ENCODE data around the gene DNAAF1. TPM values are rescaled to one million over a fixed set of nuclear protein-coding genes. Genes with fewer than 3 reads are reported as not detected.
"Not testable (repeated sequence)": the region's sequence is repeated elsewhere in the genome, so short reads cannot be mapped to it uniquely, and the experiment has no call there.

Gene DNAAF1
- total RNA-seq, 4 donors from 2014 or later: not detected

DNA sequence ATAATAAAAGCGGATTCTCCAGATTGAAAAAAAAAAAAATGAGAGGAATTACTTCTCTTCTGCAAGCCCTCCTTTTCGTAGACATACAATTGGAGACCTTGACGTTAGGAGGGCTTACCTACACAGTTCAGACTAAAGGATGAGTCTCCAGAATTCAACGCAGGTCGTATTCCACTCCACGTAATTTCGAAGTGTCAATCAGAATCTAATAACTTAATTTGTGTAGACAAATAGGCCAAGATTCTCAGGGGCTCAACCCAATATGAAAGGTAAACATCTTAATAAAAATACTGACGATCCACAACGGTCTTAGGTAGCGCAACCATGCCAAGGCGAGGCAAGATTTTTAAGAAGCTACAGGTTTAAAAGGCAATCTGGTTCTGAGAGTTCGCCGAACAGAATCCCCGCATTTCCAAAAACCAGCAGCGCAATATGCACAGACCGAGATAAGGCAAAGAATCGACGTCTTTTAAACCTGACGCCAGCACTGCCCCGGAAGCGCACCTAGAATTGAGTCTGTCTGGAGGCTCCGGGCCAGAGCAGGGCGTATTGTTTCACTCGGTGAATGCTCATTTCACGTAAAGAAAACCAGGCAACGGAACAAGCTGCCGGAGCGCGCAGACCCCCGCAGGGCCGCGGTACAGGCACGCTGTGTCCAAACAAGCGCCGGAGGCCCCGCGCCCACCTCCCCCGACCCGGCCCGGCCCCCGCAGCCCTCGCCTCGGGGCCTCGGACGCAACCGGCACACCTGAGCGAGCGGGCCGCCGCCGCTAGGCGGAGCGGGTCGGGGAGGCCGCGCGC is 29.0 kb upstream of the DNAAF1 start:
- Histone ChIP-seq H3K4me1 (peaks cover 14 to 35% (median 19%) of the 10 kb centered on the region in 4 donors), H3K4me3 (peak overlapping the region; percentile 80 to 97 (median 94)), H3K27me3 (no peaks in the 10 kb centered on the region), H3K27ac (peak overlapping the region; percentile 90 to 98 (median 94)), H3K36me3 (no peaks in the 10 kb centered on the region), H3K9me3 (no peaks in the 10 kb centered on the region)
- intact Hi-C loops (cut with DNase I; ENCODE audit: low total_unique reads): no loop called here
- DNase-seq: peak; percentile 62
- in situ Hi-C loops (cut with MboI; ENCODE audit: low pct_ligation_motif_present in 1 of 4, low pct_unique_long_range_greater_than_20kb in 1 of 4, low sequenced_read_pairs in 3 of 4): loop anchor here in 1 of 4 donors (25.0 kb wide), 1 partner anchor 371 kb away; no protein-coding TSS in a partner anchor
- TF ChIP-seq, protein P1, sequence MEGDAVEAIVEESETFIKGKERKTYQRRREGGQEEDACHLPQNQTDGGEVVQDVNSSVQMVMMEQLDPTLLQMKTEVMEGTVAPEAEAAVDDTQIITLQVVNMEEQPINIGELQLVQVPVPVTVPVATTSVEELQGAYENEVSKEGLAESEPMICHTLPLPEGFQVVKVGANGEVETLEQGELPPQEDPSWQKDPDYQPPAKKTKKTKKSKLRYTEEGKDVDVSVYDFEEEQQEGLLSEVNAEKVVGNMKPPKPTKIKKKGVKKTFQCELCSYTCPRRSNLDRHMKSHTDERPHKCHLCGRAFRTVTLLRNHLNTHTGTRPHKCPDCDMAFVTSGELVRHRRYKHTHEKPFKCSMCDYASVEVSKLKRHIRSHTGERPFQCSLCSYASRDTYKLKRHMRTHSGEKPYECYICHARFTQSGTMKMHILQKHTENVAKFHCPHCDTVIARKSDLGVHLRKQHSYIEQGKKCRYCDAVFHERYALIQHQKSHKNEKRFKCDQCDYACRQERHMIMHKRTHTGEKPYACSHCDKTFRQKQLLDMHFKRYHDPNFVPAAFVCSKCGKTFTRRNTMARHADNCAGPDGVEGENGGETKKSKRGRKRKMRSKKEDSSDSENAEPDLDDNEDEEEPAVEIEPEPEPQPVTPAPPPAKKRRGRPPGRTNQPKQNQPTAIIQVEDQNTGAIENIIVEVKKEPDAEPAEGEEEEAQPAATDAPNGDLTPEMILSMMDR (IDR thresholded peaks at IDR 0.05): peak in 3 of 5 experiments; percentile 11 to 33 (median 17)
- no peak for TF ChIP-seq POLR2A (IDR thresholded peaks at IDR 0.05)
- TF ChIP-seq EP300 (IDR thresholded peaks at IDR 0.05; ENCODE audit: low read depth): no peak
- 1 to 2% methylated on average over 9 to 46 of the region's 57 CpGs for WGBS, 2 donors (ENCODE audit: low coverage in 1 of 2)

DNA sequence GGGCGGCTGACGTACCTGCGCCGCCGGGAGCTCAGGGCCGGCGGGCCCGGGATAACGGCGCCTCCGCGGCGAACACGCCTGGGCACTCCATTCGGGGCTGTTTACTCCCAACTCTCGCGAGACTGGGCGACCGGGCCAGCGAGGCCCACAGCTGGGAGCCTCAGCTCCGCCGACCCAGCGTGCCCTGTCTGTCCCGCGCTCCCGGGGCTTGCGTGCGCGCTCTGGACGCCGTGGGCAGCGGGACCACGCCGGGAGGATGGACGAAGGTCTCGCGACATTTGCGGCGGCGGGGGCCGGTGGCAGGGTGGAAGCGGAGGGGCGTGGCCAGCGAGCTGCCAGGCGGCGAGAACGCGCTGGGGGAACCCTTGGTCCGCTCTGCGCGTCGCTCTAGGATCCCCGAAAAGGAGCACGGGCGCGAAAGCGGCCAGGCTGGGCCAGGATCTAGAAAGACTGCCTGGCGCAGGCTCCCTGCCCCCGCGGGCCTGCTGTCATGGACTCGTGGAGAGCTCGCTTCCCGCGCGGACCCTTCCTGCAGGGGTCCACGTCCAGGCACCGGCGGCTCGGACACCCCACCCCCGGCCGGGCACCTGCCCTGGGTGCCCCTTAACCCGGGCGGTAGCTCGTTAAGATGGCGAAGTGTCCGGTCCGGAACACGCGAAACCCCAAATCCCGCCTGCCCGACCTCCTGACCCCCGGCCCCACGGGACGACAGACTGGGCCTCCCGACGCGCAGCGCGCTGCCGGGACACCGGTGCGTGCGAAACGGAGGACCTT is 28.2 kb upstream of the DNAAF1 start, which contains the start of gene MBTPS1:
Gene MBTPS1, minus strand, starts transcription at position 223 of the 774 bp plus-strand sequence. CDS start 15,159 bp downstream, outside the sequence.
- in situ Hi-C loops (cut with MboI; ENCODE audit: low pct_ligation_motif_present in 1 of 4, low pct_unique_long_range_greater_than_20kb in 1 of 4, low sequenced_read_pairs in 3 of 4): loop anchor here in 1 of 4 donors (25.0 kb wide), 1 partner anchor 370 kb away; no protein-coding TSS in a partner anchor
- TF ChIP-seq POLR2A (IDR thresholded peaks at IDR 0.05): peak; percentile 74
- TF ChIP-seq EP300 (IDR thresholded peaks at IDR 0.05; ENCODE audit: low read depth): no peak
- peak; percentile 78 to 91 (median 79) for TF ChIP-seq POLR2AphosphoS5 (IDR thresholded peaks at IDR 0.05)
- intact Hi-C loops (cut with DNase I; ENCODE audit: low total_unique reads): no loop called here

DNA sequence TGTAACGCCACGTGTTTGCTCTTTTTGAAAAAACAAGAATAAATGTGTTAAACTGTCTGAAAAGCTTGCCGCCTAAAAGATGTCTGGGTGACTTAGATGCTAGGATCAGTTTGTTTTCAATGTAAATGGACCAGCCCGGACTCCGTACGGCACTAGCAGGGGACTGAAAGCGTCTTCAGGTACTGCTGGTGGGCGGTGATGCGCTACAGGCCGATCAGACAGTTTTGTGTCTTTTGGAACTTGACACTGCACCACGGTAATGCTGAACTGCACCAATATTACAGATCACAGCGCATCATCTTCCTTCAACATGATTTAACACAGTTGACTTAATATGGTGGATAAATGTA is 27.6 kb upstream of the DNAAF1 start:
- Histone ChIP-seq H3K27ac (peak overlapping the region; percentile 90 to 98 (median 94)), H3K4me3 (peak overlapping the region; percentile 80 to 97 (median 94)), H3K9me3 (no peaks in the 10 kb centered on the region), H3K27me3 (no peaks in the 10 kb centered on the region), H3K4me1 (peaks cover 14 to 30% (median 19%) of the 10 kb centered on the region in 4 donors), H3K36me3 (no peaks in the 10 kb centered on the region)
- in situ Hi-C loops (cut with MboI; ENCODE audit: low pct_ligation_motif_present in 1 of 4, low pct_unique_long_range_greater_than_20kb in 1 of 4, low sequenced_read_pairs in 3 of 4) (loop anchor here in 1 of 4 donors (25.0 kb wide), 1 partner anchor 370 kb away; no protein-coding TSS in a partner anchor), intact Hi-C loops (cut with DNase I; ENCODE audit: low total_unique reads) (no loop called here)
- no peak for DNase-seq
- WGBS, 2 donors (ENCODE audit: low coverage in 1 of 2): 8 to 50% methylated on average over 1 to 12 of the region's 12 CpGs
- TF ChIP-seq POLR2A (IDR thresholded peaks at IDR 0.05) (no peak), POLR2AphosphoS5 (IDR thresholded peaks at IDR 0.05) (no peak), EP300 (IDR thresholded peaks at IDR 0.05; ENCODE audit: low read depth) (no peak)
- TF ChIP-seq, protein P1 (IDR thresholded peaks at IDR 0.05): no peak

More for the DNA sequence above, 28.2 kb upstream of the DNAAF1 start, which contains the start of gene MBTPS1:
- Histone ChIP-seq H3K4me1 (peaks cover 14 to 35% (median 19%) of the 10 kb centered on the region in 4 donors), H3K9me3 (no peaks in the 10 kb centered on the region), H3K27me3 (no peaks in the 10 kb centered on the region), H3K36me3 (no peaks in the 10 kb centered on the region), H3K4me3 (peak within 1 kb of the TSS; percentile 80 to 97 (median 94)), H3K27ac (peak within 1 kb of the TSS; percentile 90 to 98 (median 94))
- 0 to 1% methylated on average over 1 to 76 of the region's 94 CpGs for WGBS, 2 donors (ENCODE audit: low coverage in 1 of 2)
- peak; percentile 99 for DNase-seq

DNA sequence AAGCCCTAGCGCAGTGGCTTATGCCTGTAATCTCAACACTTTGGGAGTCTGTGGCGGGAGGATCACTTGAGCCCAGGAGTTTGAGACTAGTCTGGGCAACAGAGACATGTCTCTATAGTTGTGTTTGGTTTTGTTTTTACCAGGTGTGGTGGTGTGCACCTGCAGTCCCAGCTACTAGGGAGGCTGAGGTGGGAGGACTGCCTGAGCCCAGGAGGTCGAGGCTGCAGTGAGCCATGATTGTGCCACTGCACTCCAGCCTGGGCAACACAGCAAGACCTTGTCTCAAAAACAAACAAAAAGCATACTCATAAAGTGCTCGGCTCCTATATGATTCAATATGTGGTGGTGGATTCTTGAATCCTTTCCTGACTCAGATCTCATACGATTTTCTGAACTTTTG is 26.8 kb upstream of the DNAAF1 start:
- H3K4me3 ChIP-seq; H3K36me3 ChIP-seq; H3K27ac ChIP-seq; DNase-seq; H3K9me3 ChIP-seq; intact Hi-C loops (cut with DNase I; ENCODE audit: low total_unique reads); H3K27me3 ChIP-seq: not testable (repeated sequence)
- 91 to 96% methylated on average over 3 to 5 of the region's 5 CpGs for WGBS, 2 donors (ENCODE audit: low coverage in 1 of 2)
- H3K4me1 ChIP-seq: peaks cover 14 to 30% (median 19%) of the 10 kb centered on the region in 4 donors
- in situ Hi-C loops (cut with MboI; ENCODE audit: low pct_ligation_motif_present in 1 of 4, low pct_unique_long_range_greater_than_20kb in 1 of 4, low sequenced_read_pairs in 3 of 4): loop anchor here in 1 of 4 donors (25.0 kb wide), 1 partner anchor 369 kb away; no protein-coding TSS in a partner anchor

All from transverse colon (tissue), 4 donors.